GM19238 (cell line): ENCODE data around the gene NHLH1.

ENCODE experiments used
- DNase-seq: peaks from one replicate; pipeline ENCODE4 v3.0.0; 2011; ENCODE audit warnings: low spot score; ENCODE audit not compliant: insufficient read length

Gene NHLH1

GRCh38 chr1:160366731-160367515 lies at the start of gene NHLH1:
TSS of gene NHLH1 (plus strand) at chr1:160367071. CDS start at chr1:160370732, 3,661 bp downstream.
- DNase-seq = no peak

- DNase-seq = no peak
These were observed 44.0 kb upstream of the NHLH1 start for GRCh38 chr1:160322831-160323230.

- no peak for DNase-seq
These were observed 41.6 kb upstream of the NHLH1 start for GRCh38 chr1:160325252-160325651.

GRCh38 chr1:160326418-160326817 lies 40.5 kb upstream of the NHLH1 start:
- no peak for DNase-seq

- DNase-seq = no peak
These were observed 38.7 kb upstream of the NHLH1 start for GRCh38 chr1:160328184-160328583.

- no peak for DNase-seq
These were observed 36.8 kb upstream of the NHLH1 start for GRCh38 chr1:160330119-160330518.

- no peak for DNase-seq
These were observed 34.4 kb upstream of the NHLH1 start for GRCh38 chr1:160332516-160332915.

GRCh38 chr1:160338580-160338979 lies 28.3 kb upstream of the NHLH1 start:
- DNase-seq = no peak

- no peak for DNase-seq
These were observed 26.7 kb upstream of the NHLH1 start for GRCh38 chr1:160340146-160340545.

GRCh38 chr1:160340866-160341265 lies 26.0 kb upstream of the NHLH1 start:
- DNase-seq = no peak

- DNase-seq = no peak
These were observed 24.3 kb upstream of the NHLH1 start for GRCh38 chr1:160342526-160342925.

- DNase-seq = peak; percentile 81
These were observed 23.7 kb upstream of the NHLH1 start, which contains the start of the genes COPA and NCSTN for GRCh38 chr1:160342953-160343869. TSS of gene COPA (minus strand) at chr1:160343250. CDS start at chr1:160343170, 80 bp downstream. TSS of gene NCSTN (plus strand) at chr1:160343383. CDS start at chr1:160343397, 14 bp downstream.

- no peak for DNase-seq
These were observed 22.6 kb upstream of the NHLH1 start for GRCh38 chr1:160344241-160344640.

GRCh38 chr1:160344936-160345335 lies 21.9 kb upstream of the NHLH1 start:
- no peak for DNase-seq

GRCh38 chr1:160346463-160346862 lies 20.4 kb upstream of the NHLH1 start:
- DNase-seq = no peak

- peak; percentile 36 for DNase-seq
These were observed 19.9 kb upstream of the NHLH1 start for GRCh38 chr1:160346958-160347357.

- no peak for DNase-seq
These were observed 15.2 kb upstream of the NHLH1 start for GRCh38 chr1:160351629-160352028.

GRCh38 chr1:160352555-160352954 lies 14.3 kb upstream of the NHLH1 start:
- no peak for DNase-seq

GRCh38 chr1:160353223-160353622 lies 13.6 kb upstream of the NHLH1 start:
- DNase-seq = no peak

GRCh38 chr1:160354388-160354985 lies 12.4 kb upstream of the NHLH1 start:
- no peak for DNase-seq

GRCh38 chr1:160357286-160358002 lies 9.4 kb upstream of the NHLH1 start:
- DNase-seq = no peak
